Measurements from ENCODE around the gene CFAP54.

CFAP54 gene

GRCh38 chr12:96606134-96606533 lies 116.8 kb downstream of the CFAP54 start:
- Histone ChIP-seq H3K9ac (ENCODE audit: insufficient read length) (no peak overlapping the region), H3K27ac (no peak overlapping the region), H3K36me3 (ENCODE audit: insufficient read depth, low read length) (no peaks in the 10 kb centered on the region), H3K4me3 (no peak overlapping the region), H3K9me3 (ENCODE audit: low read depth, low read length) (no peaks in the 10 kb centered on the region)
- TF ChIP-seq POLR2AphosphoS5 (IDR thresholded peaks at IDR 0.05; ENCODE audit: borderline replicate concordance, low read depth, low read length), result no peak
- no peak for TF ChIP-seq FOXP2 (optimal IDR thresholded peaks at IDR 0.05; ENCODE audit: control extremely low read depth, extremely low read length, insufficient read depth)
- no peak for TF ChIP-seq EZH2 (IDR thresholded peaks at IDR 0.05)
- no peak for DNase-seq (ENCODE audit: low read depth, low spot score)

GRCh38 chr12:96606644-96607043 lies 117.3 kb downstream of the CFAP54 start:
- no peak for DNase-seq (ENCODE audit: low read depth, low spot score)
- TF ChIP-seq POLR2AphosphoS5 (IDR thresholded peaks at IDR 0.05; ENCODE audit: borderline replicate concordance, low read depth, low read length), result no peak
- TF ChIP-seq FOXP2 (optimal IDR thresholded peaks at IDR 0.05; ENCODE audit: control extremely low read depth, extremely low read length, insufficient read depth), result no peak
- no peak for TF ChIP-seq EZH2 (IDR thresholded peaks at IDR 0.05)
- no peak overlapping the region for H3K27ac ChIP-seq
- H3K36me3 ChIP-seq (ENCODE audit: insufficient read depth, low read length), result no peaks in the 10 kb centered on the region
- no peak overlapping the region for H3K4me3 ChIP-seq
- H3K9me3 ChIP-seq (ENCODE audit: low read depth, low read length), result no peaks in the 10 kb centered on the region
- no peak overlapping the region for H3K9ac ChIP-seq (ENCODE audit: insufficient read length)

GRCh38 chr12:96617178-96617577 lies 127.8 kb downstream of the CFAP54 start:
- H3K9ac ChIP-seq (ENCODE audit: insufficient read length), result no peak overlapping the region
- H3K27ac ChIP-seq, result no peak overlapping the region
- TF ChIP-seq POLR2AphosphoS5 (IDR thresholded peaks at IDR 0.05; ENCODE audit: borderline replicate concordance, low read depth, low read length) (no peak), FOXP2 (optimal IDR thresholded peaks at IDR 0.05; ENCODE audit: control extremely low read depth, extremely low read length, insufficient read depth) (no peak), EZH2 (IDR thresholded peaks at IDR 0.05) (no peak)
- no peaks in the 10 kb centered on the region for H3K9me3 ChIP-seq (ENCODE audit: low read depth, low read length)
- no peak overlapping the region for H3K4me3 ChIP-seq
- no peak for DNase-seq (ENCODE audit: low read depth, low spot score)
- H3K36me3 ChIP-seq (ENCODE audit: insufficient read depth, low read length), result no peaks in the 10 kb centered on the region

GRCh38 chr12:96623155-96623554 lies 133.8 kb downstream of the CFAP54 start:
- TF ChIP-seq POLR2AphosphoS5 (IDR thresholded peaks at IDR 0.05; ENCODE audit: borderline replicate concordance, low read depth, low read length), result no peak
- TF ChIP-seq FOXP2 (optimal IDR thresholded peaks at IDR 0.05; ENCODE audit: control extremely low read depth, extremely low read length, insufficient read depth), result no peak
- no peak for TF ChIP-seq EZH2 (IDR thresholded peaks at IDR 0.05)
- no peak for DNase-seq (ENCODE audit: low read depth, low spot score)
- no peak overlapping the region for H3K27ac ChIP-seq
- no peak overlapping the region for H3K9ac ChIP-seq (ENCODE audit: insufficient read length)
- no peaks in the 10 kb centered on the region for H3K9me3 ChIP-seq (ENCODE audit: low read depth, low read length)
- no peak overlapping the region for H3K4me3 ChIP-seq
- no peaks in the 10 kb centered on the region for H3K36me3 ChIP-seq (ENCODE audit: insufficient read depth, low read length)

- Histone ChIP-seq H3K4me3 (no peak overlapping the region), H3K9ac (ENCODE audit: insufficient read length) (no peak overlapping the region), H3K36me3 (ENCODE audit: insufficient read depth, low read length) (no peaks in the 10 kb centered on the region), H3K9me3 (ENCODE audit: low read depth, low read length) (no peaks in the 10 kb centered on the region), H3K27ac (no peak overlapping the region)
- TF ChIP-seq FOXP2 (optimal IDR thresholded peaks at IDR 0.05; ENCODE audit: control extremely low read depth, extremely low read length, insufficient read depth) (no peak), POLR2AphosphoS5 (IDR thresholded peaks at IDR 0.05; ENCODE audit: borderline replicate concordance, low read depth, low read length) (no peak), EZH2 (IDR thresholded peaks at IDR 0.05) (no peak)
- no peak for DNase-seq (ENCODE audit: low read depth, low spot score)
Observed at GRCh38 chr12:96623656-96624217, 134.4 kb downstream of the CFAP54 start.

GRCh38 chr12:96635844-96636243 lies 146.5 kb downstream of the CFAP54 start:
- Histone ChIP-seq H3K9me3 (ENCODE audit: low read depth, low read length) (no peaks in the 10 kb centered on the region), H3K9ac (ENCODE audit: insufficient read length) (no peak overlapping the region), H3K4me3 (no peak overlapping the region), H3K27ac (no peak overlapping the region), H3K36me3 (ENCODE audit: insufficient read depth, low read length) (no peaks in the 10 kb centered on the region)
- TF ChIP-seq POLR2AphosphoS5 (IDR thresholded peaks at IDR 0.05; ENCODE audit: borderline replicate concordance, low read depth, low read length) (no peak), FOXP2 (optimal IDR thresholded peaks at IDR 0.05; ENCODE audit: control extremely low read depth, extremely low read length, insufficient read depth) (no peak), EZH2 (IDR thresholded peaks at IDR 0.05) (no peak)
- no peak for DNase-seq (ENCODE audit: low read depth, low spot score)

GRCh38 chr12:96636895-96637294 lies 147.5 kb downstream of the CFAP54 start:
- no peak overlapping the region for H3K4me3 ChIP-seq
- no peaks in the 10 kb centered on the region for H3K9me3 ChIP-seq (ENCODE audit: low read depth, low read length)
- TF ChIP-seq POLR2AphosphoS5 (IDR thresholded peaks at IDR 0.05; ENCODE audit: borderline replicate concordance, low read depth, low read length) (no peak), EZH2 (IDR thresholded peaks at IDR 0.05) (no peak), FOXP2 (optimal IDR thresholded peaks at IDR 0.05; ENCODE audit: control extremely low read depth, extremely low read length, insufficient read depth) (no peak)
- no peak overlapping the region for H3K27ac ChIP-seq
- no peak overlapping the region for H3K9ac ChIP-seq (ENCODE audit: insufficient read length)
- H3K36me3 ChIP-seq (ENCODE audit: insufficient read depth, low read length), result no peaks in the 10 kb centered on the region
- no peak for DNase-seq (ENCODE audit: low read depth, low spot score)

GRCh38 chr12:96648923-96649322 lies 159.5 kb downstream of the CFAP54 start:
- DNase-seq (ENCODE audit: low read depth, low spot score), result no peak
- H3K4me3 ChIP-seq, result no peak overlapping the region
- no peaks in the 10 kb centered on the region for H3K9me3 ChIP-seq (ENCODE audit: low read depth, low read length)
- TF ChIP-seq POLR2AphosphoS5 (IDR thresholded peaks at IDR 0.05; ENCODE audit: borderline replicate concordance, low read depth, low read length) (no peak), EZH2 (IDR thresholded peaks at IDR 0.05) (no peak), FOXP2 (optimal IDR thresholded peaks at IDR 0.05; ENCODE audit: control extremely low read depth, extremely low read length, insufficient read depth) (no peak)
- no peak overlapping the region for H3K9ac ChIP-seq (ENCODE audit: insufficient read length)
- no peaks in the 10 kb centered on the region for H3K36me3 ChIP-seq (ENCODE audit: insufficient read depth, low read length)
- no peak overlapping the region for H3K27ac ChIP-seq

- no peak for DNase-seq (ENCODE audit: low read depth, low spot score)
- TF ChIP-seq FOXP2 (optimal IDR thresholded peaks at IDR 0.05; ENCODE audit: control extremely low read depth, extremely low read length, insufficient read depth) (no peak), EZH2 (IDR thresholded peaks at IDR 0.05) (no peak), POLR2AphosphoS5 (IDR thresholded peaks at IDR 0.05; ENCODE audit: borderline replicate concordance, low read depth, low read length) (no peak)
- no peaks in the 10 kb centered on the region for H3K9me3 ChIP-seq (ENCODE audit: low read depth, low read length)
- H3K36me3 ChIP-seq (ENCODE audit: insufficient read depth, low read length), result no peaks in the 10 kb centered on the region
- H3K4me3 ChIP-seq, result no peak overlapping the region
- H3K27ac ChIP-seq, result no peak overlapping the region
- H3K9ac ChIP-seq (ENCODE audit: insufficient read length), result no peak overlapping the region
Observed at GRCh38 chr12:96652870-96653269, 163.5 kb downstream of the CFAP54 start.

Measured in SK-N-MC (cell line).